ENCODE data around the gene ACTBL2. TPM values are rescaled to one million over a fixed set of nuclear protein-coding genes. Genes with fewer than 3 reads are reported as not detected.

Gene ACTBL2
- total RNA-seq, 2 donors from 2014 or later = not detected

DNA sequence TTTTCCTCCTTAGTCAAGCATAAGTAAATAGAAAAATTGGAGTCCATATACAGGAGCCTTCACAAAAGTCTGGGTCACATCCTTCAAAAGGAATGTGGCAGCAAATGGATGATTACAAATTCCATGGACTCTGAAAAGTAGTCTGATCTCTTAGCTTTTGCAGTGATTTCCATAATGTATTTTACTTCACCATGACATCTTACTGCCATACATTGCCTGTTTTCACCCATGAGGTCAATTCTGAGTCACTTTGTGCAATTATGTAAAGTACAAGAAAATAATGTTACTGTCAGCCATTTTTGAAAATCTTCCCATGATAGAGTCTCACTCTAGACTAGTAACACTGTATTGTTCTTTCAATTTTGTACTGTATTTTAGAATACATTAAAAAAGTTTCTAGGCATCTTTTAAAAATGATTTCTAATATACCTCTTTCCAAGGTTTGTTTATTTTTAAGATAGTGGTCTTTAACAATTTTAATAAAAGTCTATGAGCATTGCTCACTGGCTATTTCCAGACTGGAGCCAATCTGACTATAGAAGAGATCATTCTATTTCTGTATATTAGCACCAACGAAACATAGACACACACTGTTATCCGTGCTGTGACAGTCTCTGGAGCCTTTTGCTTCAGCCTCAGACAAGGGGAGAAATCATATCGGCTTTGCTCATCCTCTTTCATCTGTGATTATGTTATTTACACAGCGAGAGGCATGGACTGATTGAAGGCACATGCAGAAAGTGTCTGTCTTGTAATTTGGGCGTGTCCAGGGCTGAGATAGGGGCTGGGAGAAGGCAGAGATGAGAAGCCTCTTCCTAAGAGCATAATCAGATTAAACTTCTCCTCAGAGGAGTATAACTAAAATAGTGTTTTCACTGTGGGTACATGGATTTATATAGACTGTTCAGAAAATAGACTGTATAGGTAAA is 22.9 kb upstream of the ACTBL2 start:
- Histone ChIP-seq H3K4me3 (no peak overlapping the region), H3K36me3 (no peaks in the 10 kb centered on the region), H3K27ac (no peak overlapping the region), H3K4me1 (replicated peaks) (no peaks in the 10 kb centered on the region), H3K27me3 (replicated peaks; ENCODE audit: insufficient read depth) (no peaks in the 10 kb centered on the region), H3K9me3 (no peaks in the 10 kb centered on the region)
- no peak for DNase-seq (ENCODE audit: low spot score)
- intact Hi-C loops (cut with DNase I) = no loop called here
- TF ChIP-seq POLR2AphosphoS5 (IDR thresholded peaks at IDR 0.05) (no peak), POLR2A (IDR thresholded peaks at IDR 0.05) (no peak)
- TF ChIP-seq, protein P1, sequence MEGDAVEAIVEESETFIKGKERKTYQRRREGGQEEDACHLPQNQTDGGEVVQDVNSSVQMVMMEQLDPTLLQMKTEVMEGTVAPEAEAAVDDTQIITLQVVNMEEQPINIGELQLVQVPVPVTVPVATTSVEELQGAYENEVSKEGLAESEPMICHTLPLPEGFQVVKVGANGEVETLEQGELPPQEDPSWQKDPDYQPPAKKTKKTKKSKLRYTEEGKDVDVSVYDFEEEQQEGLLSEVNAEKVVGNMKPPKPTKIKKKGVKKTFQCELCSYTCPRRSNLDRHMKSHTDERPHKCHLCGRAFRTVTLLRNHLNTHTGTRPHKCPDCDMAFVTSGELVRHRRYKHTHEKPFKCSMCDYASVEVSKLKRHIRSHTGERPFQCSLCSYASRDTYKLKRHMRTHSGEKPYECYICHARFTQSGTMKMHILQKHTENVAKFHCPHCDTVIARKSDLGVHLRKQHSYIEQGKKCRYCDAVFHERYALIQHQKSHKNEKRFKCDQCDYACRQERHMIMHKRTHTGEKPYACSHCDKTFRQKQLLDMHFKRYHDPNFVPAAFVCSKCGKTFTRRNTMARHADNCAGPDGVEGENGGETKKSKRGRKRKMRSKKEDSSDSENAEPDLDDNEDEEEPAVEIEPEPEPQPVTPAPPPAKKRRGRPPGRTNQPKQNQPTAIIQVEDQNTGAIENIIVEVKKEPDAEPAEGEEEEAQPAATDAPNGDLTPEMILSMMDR (IDR thresholded peaks at IDR 0.05) = no peak
- 84% methylated on average over 5 of the region's 5 CpGs for WGBS

DNA sequence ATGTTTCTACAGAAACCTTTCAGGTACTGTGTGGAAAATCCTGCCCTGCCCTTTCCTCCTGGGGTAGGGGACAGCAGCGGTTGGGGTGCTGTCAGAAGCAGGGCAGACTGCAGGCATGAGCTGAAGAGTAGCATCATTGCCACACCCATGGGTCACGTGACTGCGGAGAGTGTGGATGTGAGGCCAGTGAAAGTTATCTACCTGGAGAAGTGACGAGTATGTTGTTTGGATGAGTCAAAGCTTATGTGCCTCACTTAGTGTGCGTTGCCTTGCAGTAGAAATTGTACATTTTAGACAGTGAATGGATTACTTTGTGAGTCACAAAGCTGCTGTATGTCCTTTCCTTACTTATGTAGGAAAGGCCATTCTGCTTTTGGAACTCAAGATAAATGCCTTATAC is 21.7 kb upstream of the ACTBL2 start:
- Histone ChIP-seq H3K27ac (no peak overlapping the region), H3K4me1 (replicated peaks) (no peaks in the 10 kb centered on the region), H3K27me3 (replicated peaks; ENCODE audit: insufficient read depth) (no peaks in the 10 kb centered on the region), H3K4me3 (no peak overlapping the region), H3K36me3 (no peaks in the 10 kb centered on the region), H3K9me3 (no peaks in the 10 kb centered on the region)
- intact Hi-C loops (cut with DNase I) = loop anchor here (5.0 kb wide), 1 partner anchor 958 kb away; the partner anchor contains the start of gene PLK2
- 96% methylated on average over 5 of the region's 5 CpGs for WGBS
- DNase-seq (ENCODE audit: low spot score) = no peak
- TF ChIP-seq POLR2AphosphoS5 (IDR thresholded peaks at IDR 0.05) = no peak
- TF ChIP-seq POLR2A (IDR thresholded peaks at IDR 0.05) = no peak
- TF ChIP-seq, protein P1 (IDR thresholded peaks at IDR 0.05) = no peak

DNA sequence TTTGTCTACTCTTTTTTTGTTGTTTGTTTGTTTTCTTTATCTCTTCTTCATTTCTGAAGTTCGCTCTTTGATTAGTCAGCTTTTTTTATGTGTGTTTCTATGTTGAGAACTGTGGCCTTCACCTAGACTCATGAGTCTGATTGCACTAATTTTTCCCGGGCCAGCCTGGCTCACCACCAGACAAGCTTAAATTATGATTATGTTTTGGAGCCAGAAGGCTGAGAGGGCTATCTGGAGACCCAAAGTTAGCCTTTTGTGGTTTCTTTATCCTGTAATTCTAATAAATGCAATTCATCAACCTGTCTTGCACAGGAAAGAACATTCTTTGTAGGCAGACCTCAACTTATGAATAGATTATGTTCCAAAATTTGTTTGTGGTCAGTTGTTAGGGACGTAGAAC is 20.8 kb upstream of the ACTBL2 start:
- TF ChIP-seq, protein P1 (IDR thresholded peaks at IDR 0.05) = no peak
- no peak for TF ChIP-seq POLR2AphosphoS5 (IDR thresholded peaks at IDR 0.05)
- no peak for TF ChIP-seq POLR2A (IDR thresholded peaks at IDR 0.05)
- no peaks in the 10 kb centered on the region for H3K9me3 ChIP-seq
- intact Hi-C loops (cut with DNase I) = loop anchor here (5.0 kb wide), 1 partner anchor 959 kb away; the partner anchor contains the start of gene PLK2
- H3K27ac ChIP-seq = no peak overlapping the region
- no peak for DNase-seq (ENCODE audit: low spot score)
- no peak overlapping the region for H3K4me3 ChIP-seq
- no peaks in the 10 kb centered on the region for H3K4me1 ChIP-seq (replicated peaks)
- no peaks in the 10 kb centered on the region for H3K36me3 ChIP-seq
- WGBS = 80% methylated on average over 3 of the region's 3 CpGs
- no peaks in the 10 kb centered on the region for H3K27me3 ChIP-seq (replicated peaks; ENCODE audit: insufficient read depth)

DNA sequence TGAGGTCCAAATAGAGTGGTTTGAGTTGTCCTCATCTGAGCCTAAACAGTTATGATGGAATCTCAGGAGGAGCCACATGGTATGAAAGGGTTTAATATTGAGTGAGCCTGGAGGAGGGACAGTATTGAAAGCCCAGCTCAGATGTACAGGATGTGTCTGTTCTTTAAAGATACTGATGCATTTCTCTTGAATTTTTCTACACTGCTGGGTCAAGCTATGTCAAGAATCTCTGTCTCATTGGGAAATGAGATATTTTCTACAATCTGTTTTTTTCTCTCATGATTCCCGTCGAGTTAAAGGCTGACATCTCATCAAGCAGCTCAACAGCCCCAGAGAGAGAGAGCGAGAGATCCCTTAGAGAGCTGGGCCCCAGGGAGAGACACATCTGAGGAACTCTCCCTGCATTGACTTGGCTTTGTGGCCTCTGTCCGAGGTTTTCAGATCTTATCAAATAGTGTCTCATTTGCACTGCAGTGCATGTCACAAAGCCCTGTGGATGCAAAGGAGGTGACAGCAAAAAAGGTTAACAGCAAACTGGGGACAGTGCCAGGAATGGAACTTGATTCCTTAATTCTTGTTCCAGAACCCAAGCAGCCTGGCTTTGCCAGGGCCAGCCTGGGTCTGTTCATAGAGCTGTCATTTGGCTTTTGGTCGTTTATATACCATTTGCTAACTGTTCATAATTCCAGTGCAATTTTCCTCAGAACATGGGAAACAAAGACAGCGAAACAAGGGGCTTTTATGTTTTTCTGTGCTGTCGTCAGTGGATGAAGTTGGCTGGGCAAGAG is 19.0 kb upstream of the ACTBL2 start:
- H3K4me1 ChIP-seq (replicated peaks) = no peaks in the 10 kb centered on the region
- H3K9me3 ChIP-seq = no peaks in the 10 kb centered on the region
- H3K36me3 ChIP-seq = no peaks in the 10 kb centered on the region
- DNase-seq (ENCODE audit: low spot score) = no peak
- TF ChIP-seq POLR2A (IDR thresholded peaks at IDR 0.05) (no peak), POLR2AphosphoS5 (IDR thresholded peaks at IDR 0.05) (no peak)
- TF ChIP-seq, protein P1 (IDR thresholded peaks at IDR 0.05) = no peak
- no peak overlapping the region for H3K4me3 ChIP-seq
- intact Hi-C loops (cut with DNase I) = loop anchor here (5.0 kb wide), 1 partner anchor 961 kb away; the partner anchor contains the start of gene PLK2
- 31% methylated on average over 7 of the region's 7 CpGs for WGBS
- no peak overlapping the region for H3K27ac ChIP-seq
- no peaks in the 10 kb centered on the region for H3K27me3 ChIP-seq (replicated peaks; ENCODE audit: insufficient read depth)

Measured in prostate gland (tissue), 2 donors.